Measurements from ENCODE around the gene USP17L24.
"Not testable (repeated sequence)": the region's sequence is repeated elsewhere in the genome, so short reads cannot be mapped to it uniquely, and the experiment has no call there.

Gene USP17L24, protein sequence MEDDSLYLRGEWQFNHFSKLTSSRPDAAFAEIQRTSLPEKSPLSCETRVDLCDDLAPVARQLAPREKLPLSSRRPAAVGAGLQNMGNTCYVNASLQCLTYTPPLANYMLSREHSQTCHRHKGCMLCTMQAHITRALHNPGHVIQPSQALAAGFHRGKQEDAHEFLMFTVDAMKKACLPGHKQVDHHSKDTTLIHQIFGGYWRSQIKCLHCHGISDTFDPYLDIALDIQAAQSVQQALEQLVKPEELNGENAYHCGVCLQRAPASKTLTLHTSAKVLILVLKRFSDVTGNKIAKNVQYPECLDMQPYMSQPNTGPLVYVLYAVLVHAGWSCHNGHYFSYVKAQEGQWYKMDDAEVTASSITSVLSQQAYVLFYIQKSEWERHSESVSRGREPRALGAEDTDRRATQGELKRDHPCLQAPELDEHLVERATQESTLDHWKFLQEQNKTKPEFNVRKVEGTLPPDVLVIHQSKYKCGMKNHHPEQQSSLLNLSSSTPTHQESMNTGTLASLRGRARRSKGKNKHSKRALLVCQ

GRCh38 chr4:9324865-9325264 is at the start of gene USP17L24:
Gene USP17L24, plus strand, starts transcription at chr4:9325165. Its CDS starts 0 bp downstream, at chr4:9325165.
- H3K27me3 Mint-ChIP-seq; H3K4me3 Mint-ChIP-seq; H3K4me1 Mint-ChIP-seq (ENCODE audit: low read depth); H3K27ac Mint-ChIP-seq; H3K36me3 Mint-ChIP-seq (ENCODE audit: low read depth); H3K9me3 Mint-ChIP-seq: not testable (repeated sequence)

- H3K36me3 Mint-ChIP-seq (ENCODE audit: low read depth); H3K27me3 Mint-ChIP-seq; H3K4me3 Mint-ChIP-seq; H3K4me1 Mint-ChIP-seq (ENCODE audit: low read depth); H3K27ac Mint-ChIP-seq; H3K9me3 Mint-ChIP-seq: not testable (repeated sequence)
Measured at GRCh38 chr4:9324191-9324590, 774 bp upstream of the USP17L24 start.

DNA sequence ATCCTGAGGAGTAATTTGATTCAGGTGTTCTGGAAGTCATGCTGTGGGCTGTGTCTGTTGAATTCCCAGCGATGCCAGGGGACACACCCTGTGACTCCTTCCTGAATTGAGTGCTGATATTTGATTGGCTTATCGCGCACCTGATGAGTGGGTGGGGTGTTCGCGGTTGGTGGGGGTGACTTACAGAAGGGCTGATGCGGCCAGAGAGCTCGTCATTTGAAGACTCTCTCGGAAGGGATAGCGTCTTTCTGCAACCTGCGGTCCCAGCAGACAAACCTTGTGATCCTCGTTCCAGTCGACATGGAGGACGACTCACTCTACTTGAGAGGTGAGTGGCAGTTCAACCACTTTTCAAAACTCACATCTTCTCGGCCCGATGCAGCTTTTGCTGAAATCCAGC is 4.6 kb downstream of the USP17L24 start, which contains the start of gene USP17L25:
TSS of gene USP17L25 (plus strand) at position 301 of the 400 bp plus-strand sequence. CDS start at position 301, 0 bp downstream.
- H3K9me3 Mint-ChIP-seq; H3K36me3 Mint-ChIP-seq (ENCODE audit: low read depth); H3K27ac Mint-ChIP-seq; H3K27me3 Mint-ChIP-seq; H3K4me1 Mint-ChIP-seq (ENCODE audit: low read depth); H3K4me3 Mint-ChIP-seq: not testable (repeated sequence)

DNA sequence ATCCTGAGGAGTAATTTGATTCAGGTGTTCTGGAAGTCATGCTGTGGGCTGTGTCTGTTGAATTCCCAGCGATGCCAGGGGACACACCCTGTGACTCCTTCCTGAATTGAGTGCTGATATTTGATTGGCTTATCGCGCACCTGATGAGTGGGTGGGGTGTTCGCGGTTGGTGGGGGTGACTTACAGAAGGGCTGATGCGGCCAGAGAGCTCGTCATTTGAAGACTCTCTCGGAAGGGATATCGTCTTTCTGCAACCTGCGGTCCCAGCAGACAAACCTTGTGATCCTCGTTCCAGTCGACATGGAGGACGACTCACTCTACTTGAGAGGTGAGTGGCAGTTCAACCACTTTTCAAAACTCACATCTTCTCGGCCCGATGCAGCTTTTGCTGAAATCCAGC is 9.4 kb downstream of the USP17L24 start, which contains the start of gene USP17L26:
TSS of gene USP17L26 (plus strand) at position 301 of the 400 bp plus-strand sequence. CDS start at position 301, 0 bp downstream.
- not testable (repeated sequence) for H3K4me3 Mint-ChIP-seq; H3K4me1 Mint-ChIP-seq (ENCODE audit: low read depth); H3K27ac Mint-ChIP-seq; H3K27me3 Mint-ChIP-seq; H3K9me3 Mint-ChIP-seq; H3K36me3 Mint-ChIP-seq (ENCODE audit: low read depth)

DNA sequence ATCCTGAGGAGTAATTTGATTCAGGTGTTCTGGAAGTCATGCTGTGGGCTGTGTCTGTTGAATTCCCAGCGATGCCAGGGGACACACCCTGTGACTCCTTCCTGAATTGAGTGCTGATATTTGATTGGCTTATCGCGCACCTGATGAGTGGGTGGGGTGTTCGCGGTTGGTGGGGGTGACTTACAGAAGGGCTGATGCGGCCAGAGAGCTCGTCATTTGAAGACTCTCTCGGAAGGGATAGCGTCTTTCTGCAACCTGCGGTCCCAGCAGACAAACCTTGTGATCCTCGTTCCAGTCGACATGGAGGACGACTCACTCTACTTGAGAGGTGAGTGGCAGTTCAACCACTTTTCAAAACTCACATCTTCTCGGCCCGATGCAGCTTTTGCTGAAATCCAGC is 14.1 kb downstream of the USP17L24 start, which contains the start of gene USP17L5:
TSS of gene USP17L5 (plus strand) at position 301 of the 400 bp plus-strand sequence. CDS start at position 301, 0 bp downstream.
- not testable (repeated sequence) for H3K27ac Mint-ChIP-seq; H3K4me3 Mint-ChIP-seq; H3K4me1 Mint-ChIP-seq (ENCODE audit: low read depth); H3K36me3 Mint-ChIP-seq (ENCODE audit: low read depth); H3K27me3 Mint-ChIP-seq; H3K9me3 Mint-ChIP-seq

DNA sequence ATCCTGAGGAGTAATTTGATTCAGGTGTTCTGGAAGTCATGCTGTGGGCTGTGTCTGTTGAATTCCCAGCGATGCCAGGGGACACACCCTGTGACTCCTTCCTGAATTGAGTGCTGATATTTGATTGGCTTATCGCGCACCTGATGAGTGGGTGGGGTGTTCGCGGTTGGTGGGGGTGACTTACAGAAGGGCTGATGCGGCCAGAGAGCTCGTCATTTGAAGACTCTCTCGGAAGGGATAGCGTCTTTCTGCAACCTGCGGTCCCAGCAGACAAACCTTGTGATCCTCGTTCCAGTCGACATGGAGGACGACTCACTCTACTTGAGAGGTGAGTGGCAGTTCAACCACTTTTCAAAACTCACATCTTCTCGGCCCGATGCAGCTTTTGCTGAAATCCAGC is 18.9 kb downstream of the USP17L24 start, which contains the start of gene USP17L27:
TSS of gene USP17L27 (plus strand) at position 301 of the 400 bp plus-strand sequence. CDS start at position 301, 0 bp downstream.
- H3K27me3 Mint-ChIP-seq; H3K27ac Mint-ChIP-seq; H3K4me1 Mint-ChIP-seq (ENCODE audit: low read depth); H3K9me3 Mint-ChIP-seq; H3K4me3 Mint-ChIP-seq; H3K36me3 Mint-ChIP-seq (ENCODE audit: low read depth): not testable (repeated sequence)

DNA sequence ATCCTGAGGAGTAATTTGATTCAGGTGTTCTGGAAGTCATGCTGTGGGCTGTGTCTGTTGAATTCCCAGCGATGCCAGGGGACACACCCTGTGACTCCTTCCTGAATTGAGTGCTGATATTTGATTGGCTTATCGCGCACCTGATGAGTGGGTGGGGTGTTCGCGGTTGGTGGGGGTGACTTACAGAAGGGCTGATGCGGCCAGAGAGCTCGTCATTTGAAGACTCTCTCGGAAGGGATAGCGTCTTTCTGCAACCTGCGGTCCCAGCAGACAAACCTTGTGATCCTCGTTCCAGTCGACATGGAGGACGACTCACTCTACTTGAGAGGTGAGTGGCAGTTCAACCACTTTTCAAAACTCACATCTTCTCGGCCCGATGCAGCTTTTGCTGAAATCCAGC is 23.6 kb downstream of the USP17L24 start, which contains the start of gene USP17L28:
TSS of gene USP17L28 (plus strand) at position 301 of the 400 bp plus-strand sequence. CDS start at position 301, 0 bp downstream.
- H3K9me3 Mint-ChIP-seq; H3K27me3 Mint-ChIP-seq; H3K27ac Mint-ChIP-seq; H3K36me3 Mint-ChIP-seq (ENCODE audit: low read depth); H3K4me3 Mint-ChIP-seq; H3K4me1 Mint-ChIP-seq (ENCODE audit: low read depth): not testable (repeated sequence)

GRCh38 chr4:9350866-9351265 is 25.9 kb downstream of the USP17L24 start:
- H3K4me1 Mint-ChIP-seq (ENCODE audit: low read depth); H3K36me3 Mint-ChIP-seq (ENCODE audit: low read depth); H3K27me3 Mint-ChIP-seq; H3K9me3 Mint-ChIP-seq; H3K27ac Mint-ChIP-seq; H3K4me3 Mint-ChIP-seq: not testable (repeated sequence)

GRCh38 chr4:9353338-9353737 is 28.4 kb downstream of the USP17L24 start, which contains the start of gene USP17L29:
Gene USP17L29, plus strand, starts transcription at chr4:9353638. Its CDS starts 0 bp downstream, at chr4:9353638.
- H3K4me3 Mint-ChIP-seq; H3K27ac Mint-ChIP-seq; H3K4me1 Mint-ChIP-seq (ENCODE audit: low read depth); H3K27me3 Mint-ChIP-seq; H3K36me3 Mint-ChIP-seq (ENCODE audit: low read depth); H3K9me3 Mint-ChIP-seq: not testable (repeated sequence)

DNA sequence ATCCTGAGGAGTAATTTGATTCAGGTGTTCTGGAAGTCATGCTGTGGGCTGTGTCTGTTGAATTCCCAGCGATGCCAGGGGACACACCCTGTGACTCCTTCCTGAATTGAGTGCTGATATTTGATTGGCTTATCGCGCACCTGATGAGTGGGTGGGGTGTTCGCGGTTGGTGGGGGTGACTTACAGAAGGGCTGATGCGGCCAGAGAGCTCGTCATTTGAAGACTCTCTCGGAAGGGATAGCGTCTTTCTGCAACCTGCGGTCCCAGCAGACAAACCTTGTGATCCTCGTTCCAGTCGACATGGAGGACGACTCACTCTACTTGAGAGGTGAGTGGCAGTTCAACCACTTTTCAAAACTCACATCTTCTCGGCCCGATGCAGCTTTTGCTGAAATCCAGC is 37.9 kb downstream of the USP17L24 start, which contains the start of gene USP17L30:
TSS of gene USP17L30 (plus strand) at position 301 of the 400 bp plus-strand sequence. CDS start at position 301, 0 bp downstream.
- H3K27ac Mint-ChIP-seq; H3K36me3 Mint-ChIP-seq (ENCODE audit: low read depth); H3K4me3 Mint-ChIP-seq; H3K27me3 Mint-ChIP-seq; H3K9me3 Mint-ChIP-seq; H3K4me1 Mint-ChIP-seq (ENCODE audit: low read depth): not testable (repeated sequence)

Measured in stimulated activated naive CD8-positive, alpha-beta T cell treated with anti-CD3 and anti-CD28 coated beads, Interleukin-15, Interleukin-2, amounts not matched to agents 100 ng/mL and 50 ng/mL, for 24 hours (primary cell).